IPS-15b (cell line): ENCODE measurements around the gene PIP4P1.

ENCODE experiments used
- H3K27me3 ChIP-seq: one replicate; pipeline ENCODE4 v1.6.1; 2013; ENCODE audit warnings: low read length; ENCODE audit not compliant: control insufficient read depth, insufficient read depth
- H3K36me3 ChIP-seq: one replicate; pipeline ENCODE4 v1.6.1; 2013; ENCODE audit warnings: low read length; ENCODE audit not compliant: control insufficient read depth, insufficient read depth
- H3K4me1 ChIP-seq: one replicate; pipeline ENCODE4 v1.6.1; 2013; ENCODE audit warnings: mild to moderate bottlenecking, low read length; ENCODE audit not compliant: control insufficient read depth, insufficient read depth
- H3K4me3 ChIP-seq: one replicate; pipeline ENCODE4 v1.5.1; 2013; ENCODE audit warnings: low read depth, low read length
- H3K9ac ChIP-seq: one replicate; pipeline ENCODE4 v1.6.1; 2013; ENCODE audit warnings: low read depth, mild to moderate bottlenecking, low read length
- H3K9me3 ChIP-seq: one replicate; pipeline ENCODE4 v1.6.1; 2013; ENCODE audit warnings: mild to moderate bottlenecking, low read length; ENCODE audit not compliant: control insufficient read depth, insufficient read depth

The PIP4P1 gene

DNA sequence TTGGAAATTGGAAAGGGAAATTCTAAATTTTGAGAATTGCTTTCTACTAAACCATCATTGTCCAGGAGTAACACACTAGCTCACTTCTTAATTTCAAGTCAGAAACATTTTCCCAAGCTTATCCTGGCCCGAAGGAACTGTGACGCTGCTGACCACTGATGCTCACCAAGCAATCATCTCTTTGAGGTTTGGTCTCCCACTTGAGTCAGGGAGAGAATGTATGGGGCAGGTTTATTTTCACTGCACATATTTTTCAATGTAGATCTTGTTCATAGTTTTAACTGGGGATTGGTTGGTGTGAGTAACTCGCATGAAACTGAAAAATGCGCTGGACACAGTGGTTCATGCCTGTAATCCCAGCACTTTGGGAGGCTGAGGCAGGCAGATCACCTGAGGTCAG is 31.3 kb upstream of the PIP4P1 start:
- Histone ChIP-seq H3K36me3 (no peaks in the 10 kb centered on the region), H3K27me3 (no peaks in the 10 kb centered on the region), H3K9ac (no peak overlapping the region), H3K4me1 (peaks cover 7% of the 10 kb centered on the region), H3K4me3 (no peak overlapping the region), H3K9me3 (no peaks in the 10 kb centered on the region)

DNA sequence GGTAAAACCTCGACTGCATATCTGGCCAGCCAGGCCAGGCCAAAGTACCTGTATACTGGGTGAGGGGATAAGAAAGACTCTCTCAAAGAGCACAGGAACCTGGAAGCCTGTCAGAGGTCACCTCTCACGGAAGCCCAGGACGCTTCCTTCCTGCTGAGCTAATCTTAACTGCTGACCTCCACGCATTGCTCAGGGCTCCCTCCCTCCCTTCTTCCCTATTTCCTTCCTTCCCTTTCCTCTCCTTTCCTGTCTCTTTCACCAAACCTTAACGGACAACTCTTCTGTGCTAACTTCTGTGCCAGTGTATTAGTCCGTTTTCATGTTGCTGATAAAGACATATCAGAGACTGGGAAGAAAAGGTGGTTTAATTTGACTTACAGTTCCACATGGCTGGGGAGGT is 29.3 kb upstream of the PIP4P1 start:
- no peaks in the 10 kb centered on the region for H3K27me3 ChIP-seq
- H3K9me3 ChIP-seq = no peaks in the 10 kb centered on the region
- H3K4me3 ChIP-seq = no peak overlapping the region
- H3K36me3 ChIP-seq = no peaks in the 10 kb centered on the region
- H3K4me1 ChIP-seq = peaks cover 12% of the 10 kb centered on the region
- no peak overlapping the region for H3K9ac ChIP-seq

DNA sequence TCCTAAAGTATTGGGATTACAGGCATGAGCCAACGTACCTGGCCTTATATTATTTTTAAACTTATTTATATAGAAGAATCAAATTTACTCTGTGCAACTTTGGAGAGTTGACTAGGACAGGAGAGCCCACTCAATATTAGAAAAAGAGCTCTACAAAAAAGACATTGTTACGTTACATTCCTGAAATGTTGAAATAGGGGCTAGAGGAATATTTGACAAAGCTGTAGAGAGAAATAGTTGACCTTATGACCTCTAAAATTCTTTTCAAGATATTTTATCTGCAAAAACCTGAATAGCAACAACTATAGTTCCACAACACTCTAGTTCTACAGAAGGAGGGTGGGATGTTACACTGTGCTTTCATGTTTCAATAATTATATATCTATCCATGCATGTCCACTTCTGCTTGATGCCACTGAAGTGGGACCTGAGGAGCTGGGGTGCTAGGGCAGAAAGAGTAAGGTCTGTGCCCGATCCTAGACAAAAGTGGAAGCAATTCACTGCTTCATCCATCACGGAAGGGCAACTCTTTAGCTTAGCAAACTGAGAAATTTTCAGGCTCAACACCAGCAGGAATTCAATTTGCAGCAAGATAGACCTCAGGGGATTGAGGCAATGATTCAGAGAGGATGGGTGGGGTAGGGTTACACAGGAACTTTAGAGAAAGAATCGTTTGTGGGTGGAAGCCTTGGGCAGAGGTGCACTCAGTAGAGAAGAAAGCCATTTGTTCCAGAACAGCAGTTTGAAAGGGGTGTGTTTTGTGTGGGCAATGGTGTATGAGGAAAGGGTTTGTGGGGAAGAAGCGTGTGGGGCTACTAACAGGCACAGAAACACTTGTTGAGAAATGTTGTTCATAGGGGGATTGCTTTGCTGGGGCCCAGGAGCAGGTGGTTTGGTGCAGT is 28.1 kb upstream of the PIP4P1 start:
- Histone ChIP-seq H3K9me3 (no peaks in the 10 kb centered on the region), H3K4me1 (peaks cover 14% of the 10 kb centered on the region), H3K36me3 (no peaks in the 10 kb centered on the region)

DNA sequence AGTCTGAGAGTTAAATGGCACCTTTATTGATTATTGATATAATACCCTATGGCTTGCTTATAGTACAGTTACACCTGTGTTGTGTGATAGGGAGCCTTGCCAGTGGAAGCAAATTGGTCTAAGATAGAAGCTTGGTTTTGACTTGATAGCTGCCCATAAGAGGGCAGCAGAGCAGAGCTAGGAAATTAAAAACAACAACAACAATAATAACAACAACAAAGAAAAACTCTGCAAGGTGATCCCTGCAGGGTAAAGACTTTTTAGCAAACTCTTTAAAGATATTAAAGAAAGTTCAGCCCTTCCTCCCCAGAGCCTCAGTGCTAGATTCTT is 26.1 kb upstream of the PIP4P1 start:
- Histone ChIP-seq H3K4me3 (no peak overlapping the region), H3K27me3 (no peaks in the 10 kb centered on the region), H3K36me3 (no peaks in the 10 kb centered on the region), H3K9me3 (no peaks in the 10 kb centered on the region), H3K9ac (no peak overlapping the region), H3K4me1 (peaks cover 12% of the 10 kb centered on the region)

More for the DNA sequence above, 28.1 kb upstream of the PIP4P1 start:
- H3K9ac ChIP-seq = no peak overlapping the region
- no peaks in the 10 kb centered on the region for H3K27me3 ChIP-seq
- no peak overlapping the region for H3K4me3 ChIP-seq

DNA sequence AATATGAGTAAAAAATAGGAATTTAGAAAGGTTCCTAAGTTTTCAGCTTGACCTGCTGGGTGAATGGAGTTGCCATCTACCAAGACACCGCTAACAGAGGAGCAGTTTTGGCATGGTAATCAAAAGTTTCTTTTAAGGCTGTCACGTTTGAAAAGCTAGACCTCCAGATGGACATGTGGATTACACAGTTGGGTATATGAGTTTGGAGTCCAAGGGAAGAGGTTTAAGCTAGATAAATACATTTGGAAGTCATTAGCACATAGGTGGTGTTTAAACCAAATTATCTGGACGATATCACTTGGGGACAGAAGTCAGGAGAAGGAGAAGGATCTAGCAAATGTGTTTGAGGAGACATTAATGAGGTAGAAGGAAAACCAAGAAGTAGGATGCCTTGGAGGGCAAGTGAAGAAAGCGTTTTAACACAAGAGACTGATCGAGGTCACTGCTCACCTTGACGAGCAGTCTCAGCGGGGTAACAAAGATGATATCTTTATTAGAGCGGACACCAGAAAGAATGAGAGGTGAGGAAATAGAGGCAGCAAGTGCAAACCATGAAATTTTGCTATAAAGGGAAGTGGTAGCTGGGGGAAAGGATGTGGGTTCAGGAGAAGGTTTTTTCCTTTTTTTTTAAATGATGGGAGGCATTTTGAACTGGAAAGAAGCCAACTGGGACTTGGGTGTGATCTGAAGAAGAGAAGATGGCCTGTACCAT is 25.6 kb upstream of the PIP4P1 start:
- H3K4me1 ChIP-seq = peaks cover 12% of the 10 kb centered on the region
- no peak overlapping the region for H3K4me3 ChIP-seq
- H3K36me3 ChIP-seq = no peaks in the 10 kb centered on the region

DNA sequence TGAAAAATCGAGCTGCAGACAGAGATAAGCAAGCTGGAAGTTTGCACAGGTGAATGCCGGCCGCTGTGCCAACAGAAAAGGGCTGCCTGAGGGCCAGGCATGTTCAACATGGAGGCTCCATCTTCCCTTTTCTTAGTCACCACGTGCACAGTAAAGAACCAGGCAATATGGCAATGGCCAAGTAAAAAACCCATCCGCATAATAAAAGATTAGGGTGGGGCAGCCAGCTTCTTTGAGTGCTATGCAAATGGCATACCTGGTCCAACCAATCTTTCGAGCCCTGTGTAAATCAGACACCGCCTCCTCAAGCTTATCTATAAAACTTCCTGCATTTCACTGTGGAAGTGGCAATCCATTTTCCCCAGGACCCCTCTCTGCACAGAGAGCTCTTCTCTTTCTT is 24.7 kb upstream of the PIP4P1 start:
- no peaks in the 10 kb centered on the region for H3K9me3 ChIP-seq
- no peak overlapping the region for H3K9ac ChIP-seq
- H3K27me3 ChIP-seq = no peaks in the 10 kb centered on the region
- H3K36me3 ChIP-seq = no peaks in the 10 kb centered on the region
- H3K4me1 ChIP-seq = peaks cover 16% of the 10 kb centered on the region
- H3K4me3 ChIP-seq = no peak overlapping the region

More for the DNA sequence above, 25.6 kb upstream of the PIP4P1 start:
- Histone ChIP-seq H3K9me3 (no peaks in the 10 kb centered on the region), H3K27me3 (no peaks in the 10 kb centered on the region), H3K9ac (no peak overlapping the region)

DNA sequence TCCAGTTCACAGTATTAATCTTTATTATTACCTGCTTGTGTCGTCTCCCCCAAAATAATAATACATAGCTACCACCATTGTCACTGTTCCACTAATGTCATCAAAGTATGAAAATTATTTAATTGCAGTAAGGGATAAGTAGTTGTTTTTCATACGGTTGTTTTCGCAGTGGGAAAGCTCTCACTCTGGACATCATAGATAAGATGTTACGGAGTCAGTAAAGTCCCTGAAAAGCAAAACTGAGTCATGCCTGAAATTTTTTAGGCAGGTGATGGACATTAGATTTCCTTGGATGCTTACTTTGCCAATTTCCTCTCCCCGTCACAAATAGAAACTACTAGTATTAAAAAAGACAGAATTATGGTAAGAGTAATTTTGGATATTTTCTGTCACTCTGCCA is 21.1 kb upstream of the PIP4P1 start:
- Histone ChIP-seq H3K36me3 (peaks cover 4% of the 10 kb centered on the region), H3K4me3 (no peak overlapping the region), H3K9ac (no peak overlapping the region), H3K27me3 (no peaks in the 10 kb centered on the region), H3K9me3 (no peaks in the 10 kb centered on the region), H3K4me1 (peaks cover 11% of the 10 kb centered on the region)

DNA sequence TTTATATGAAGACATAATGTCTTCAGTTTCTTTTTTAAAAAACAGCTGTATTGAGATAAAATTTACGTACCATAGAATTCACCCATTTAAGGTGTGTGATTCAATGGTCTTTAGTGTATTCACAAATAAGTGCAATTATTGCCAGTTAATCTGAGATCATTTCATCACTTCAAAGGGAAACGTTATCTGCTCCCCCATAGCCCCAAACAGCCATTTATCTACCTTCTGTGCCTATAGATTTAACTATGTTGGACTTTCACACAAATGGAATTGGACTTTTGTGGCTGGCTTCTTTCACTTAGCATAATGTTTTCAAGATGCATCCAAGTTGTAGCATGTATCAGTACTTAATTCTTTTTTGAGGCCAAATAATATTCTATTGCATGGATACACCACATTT is 17.7 kb upstream of the PIP4P1 start:
- no peaks in the 10 kb centered on the region for H3K27me3 ChIP-seq
- no peak overlapping the region for H3K9ac ChIP-seq
- H3K36me3 ChIP-seq = peaks cover 31% of the 10 kb centered on the region
- H3K4me1 ChIP-seq = peaks cover 4% of the 10 kb centered on the region
- no peaks in the 10 kb centered on the region for H3K9me3 ChIP-seq
- H3K4me3 ChIP-seq = no peak overlapping the region

DNA sequence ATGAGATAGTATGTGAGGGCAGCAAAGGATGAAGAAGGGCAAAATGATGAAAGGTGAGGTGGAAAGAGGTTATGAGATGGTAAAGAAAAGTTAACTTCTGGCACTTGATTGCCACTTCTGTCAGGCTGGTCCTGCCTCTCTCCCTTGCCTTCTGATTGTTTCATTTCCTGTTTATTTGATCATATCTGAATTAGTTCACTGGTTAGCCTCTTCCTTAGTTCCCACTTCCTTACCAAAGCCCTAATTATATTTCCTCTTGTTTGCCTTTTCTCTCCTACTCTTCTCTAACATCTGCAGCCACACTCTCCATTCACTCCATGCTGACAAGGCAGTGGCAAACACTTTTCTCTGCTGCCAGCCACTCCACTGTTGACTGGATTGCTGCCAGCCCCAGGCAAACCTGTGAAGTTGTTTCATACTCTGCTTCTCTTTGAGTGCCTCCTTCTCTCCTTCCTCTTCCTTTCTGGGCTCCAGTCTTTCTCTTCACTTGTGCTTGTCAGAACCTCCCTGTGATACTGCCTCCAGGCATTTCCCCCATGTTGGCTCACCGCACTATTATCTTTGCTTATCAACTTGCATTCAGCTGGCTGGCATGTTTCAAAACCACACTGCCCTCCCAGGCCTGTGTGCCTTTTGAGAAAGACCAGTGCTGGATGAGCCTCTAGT is 16.1 kb upstream of the PIP4P1 start:
- Histone ChIP-seq H3K9me3 (no peaks in the 10 kb centered on the region), H3K4me1 (peaks cover 4% of the 10 kb centered on the region), H3K9ac (no peak overlapping the region), H3K27me3 (no peaks in the 10 kb centered on the region), H3K4me3 (no peak overlapping the region), H3K36me3 (peaks cover 40% of the 10 kb centered on the region)

DNA sequence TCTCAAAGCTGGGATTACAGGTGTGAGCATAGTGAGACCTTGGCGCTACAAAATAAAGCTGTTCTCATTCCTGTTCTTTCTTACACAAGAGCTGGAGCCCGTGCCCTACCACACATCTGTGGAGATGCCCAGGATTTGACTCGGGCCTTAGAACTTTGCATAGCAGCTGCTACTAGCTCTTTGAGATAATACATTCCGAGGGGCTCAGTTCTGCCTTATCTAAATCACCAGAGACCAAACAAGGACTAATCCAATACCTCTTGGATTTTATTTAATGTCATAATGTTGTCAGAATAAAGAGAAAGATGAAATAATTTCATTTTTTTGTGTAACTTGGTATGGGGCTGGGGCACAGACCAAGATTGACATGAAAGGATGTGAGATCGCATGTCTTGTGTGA is 15.5 kb upstream of the PIP4P1 start:
- no peak overlapping the region for H3K9ac ChIP-seq
- peaks cover 4% of the 10 kb centered on the region for H3K4me1 ChIP-seq
- no peak overlapping the region for H3K4me3 ChIP-seq
- no peaks in the 10 kb centered on the region for H3K9me3 ChIP-seq
- H3K36me3 ChIP-seq = peaks cover 40% of the 10 kb centered on the region
- H3K27me3 ChIP-seq = no peaks in the 10 kb centered on the region

DNA sequence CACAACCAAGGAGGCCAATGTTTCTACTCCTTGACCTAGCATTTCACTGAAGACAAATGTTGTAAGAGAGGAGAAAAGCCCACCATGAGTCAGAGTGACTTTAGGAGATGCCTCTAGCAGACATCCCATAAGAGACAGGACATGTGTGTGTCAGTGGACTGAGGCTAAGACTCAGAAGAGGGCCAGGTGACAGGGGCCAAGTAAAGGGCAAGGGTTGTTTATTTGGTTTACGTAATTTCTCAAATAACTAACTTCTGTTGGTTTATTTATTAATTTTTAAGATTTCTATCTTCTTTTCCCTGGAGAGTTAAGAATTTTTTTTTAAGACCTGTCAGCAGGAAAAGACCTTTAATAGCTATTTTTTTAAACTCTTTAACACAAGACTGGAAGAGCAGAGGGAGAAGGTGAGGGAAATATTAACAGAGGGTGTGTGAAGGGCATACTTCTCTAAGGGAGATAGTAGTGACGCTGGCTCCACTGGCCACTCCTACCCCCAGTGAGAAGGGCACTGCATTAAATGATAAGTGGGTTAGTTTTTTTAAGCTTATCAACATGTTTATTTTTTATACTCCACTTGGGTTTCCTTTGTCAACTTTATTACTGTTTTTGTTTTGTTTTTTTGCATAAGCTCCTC is 11.4 kb upstream of the PIP4P1 start:
- H3K27me3 ChIP-seq = no peaks in the 10 kb centered on the region
- peaks cover 8% of the 10 kb centered on the region for H3K4me1 ChIP-seq
- H3K9ac ChIP-seq = no peak overlapping the region
- H3K36me3 ChIP-seq = peaks cover 39% of the 10 kb centered on the region
- no peaks in the 10 kb centered on the region for H3K9me3 ChIP-seq
- no peak overlapping the region for H3K4me3 ChIP-seq
